HL-60 (cell line): Measurements from ENCODE around the gene RNF180.

ENCODE experiments used
- DNase-seq, 2 experiments: peaks; one replicate each; pipeline ENCODE4 v3.0.0-alpha.2; 2010 to 2020; ENCODE audit warnings: low read depth in 1 of 2, low spot score in 1 of 2
- H3K27ac ChIP-seq: fragments of 250-450 bp; sonication (Bioruptor Pico); replicated peaks from 2 replicates; pipeline ENCODE4 v1.5.1; 2020; ENCODE audit warnings: mild to moderate bottlenecking, moderate library complexity
- H3K27me3 ChIP-seq: fragments of 250-450 bp; sonication (Bioruptor Pico); 2 replicates; pipeline ENCODE4 v1.5.1; 2021; ENCODE audit warnings: mild to moderate bottlenecking, moderate library complexity; ENCODE audit not compliant: insufficient read depth, poor library complexity, severe bottlenecking
- H3K4me3 ChIP-seq: replicated peaks from 2 replicates; pipeline ENCODE4 v1.5.1; 2011; ENCODE audit warnings: mild to moderate bottlenecking, control low read depth, low read length; ENCODE audit not compliant: insufficient read depth
- CTCF ChIP-seq: IDR thresholded peaks from one replicate; pipeline ENCODE4 v1.5.1; 2011; ENCODE audit warnings: low read length, control low read depth, inconsistent platforms; ENCODE audit not compliant: insufficient read depth
- GABPA ChIP-seq: IDR thresholded peaks from 2 replicates; pipeline ENCODE4 v1.6.1; 2012; ENCODE audit warnings: low read depth
- POLR2AphosphoS5 ChIP-seq: IDR thresholded peaks from 2 replicates; pipeline ENCODE4 v1.6.1; 2012; ENCODE audit warnings: low read depth
- REST ChIP-seq: IDR thresholded peaks from 2 replicates; pipeline ENCODE4 v1.6.1; 2012; ENCODE audit warnings: low read depth; ENCODE audit not compliant: insufficient replicate concordance
- SPI1 ChIP-seq: IDR thresholded peaks from 2 replicates; pipeline ENCODE4 v1.6.1; 2012; ENCODE audit warnings: low read depth, mild to moderate bottlenecking, borderline replicate concordance

The RNF180 gene

GRCh38 chr5:64190562-64191306 lies 25.1 kb downstream of the RNF180 start:
- H3K4me3 ChIP-seq = no peak overlapping the region
- H3K27ac ChIP-seq = no peak overlapping the region
- no peak for TF ChIP-seq POLR2AphosphoS5
- TF ChIP-seq CTCF = no peak
- no peak for TF ChIP-seq SPI1
- no peak for TF ChIP-seq REST
- TF ChIP-seq GABPA = no peak
- no peak for DNase-seq
- H3K27me3 ChIP-seq = no peaks in the 10 kb centered on the region

- TF ChIP-seq POLR2AphosphoS5 (no peak), SPI1 (no peak), GABPA (no peak), CTCF (no peak), REST (no peak)
- DNase-seq = no peak
- Histone ChIP-seq H3K4me3 (no peak overlapping the region), H3K27me3 (no peaks in the 10 kb centered on the region), H3K27ac (no peak overlapping the region)
These were observed 30.3 kb downstream of the RNF180 start for GRCh38 chr5:64195981-64196380.

- Histone ChIP-seq H3K27me3 (no peaks in the 10 kb centered on the region), H3K27ac (no peak overlapping the region), H3K4me3 (no peak overlapping the region)
- no peak for DNase-seq
- no peak for TF ChIP-seq SPI1
These were observed 33.8 kb downstream of the RNF180 start for GRCh38 chr5:64199425-64199824.

- no peak overlapping the region for H3K4me3 ChIP-seq
- H3K27ac ChIP-seq = no peak overlapping the region
- no peaks in the 10 kb centered on the region for H3K27me3 ChIP-seq
- TF ChIP-seq SPI1 (no peak), CTCF (no peak), POLR2AphosphoS5 (no peak), GABPA (no peak), REST (no peak)
- no peak for DNase-seq
These were observed 36.4 kb downstream of the RNF180 start for GRCh38 chr5:64201996-64202395.
